CD8-positive, alpha-beta memory T cell (primary cell): ENCODE measurements around the gene CRYBG3. TPM values are rescaled to one million over a fixed set of nuclear protein-coding genes. Genes with fewer than 3 reads are reported as not detected.

ENCODE experiments used
- CTCF ChIA-PET: fragments of 350-600 bp; sonication (Branson Sonifier 250); formaldehyde crosslinking; loops from one replicate; lab custom pipeline; 2021; ENCODE audit warnings: antibody characterized with exemption; lab: Charles Lee
- POLR2A ChIA-PET: fragments of 350-600 bp; sonication (Branson Sonifier 250); formaldehyde crosslinking; loops from one replicate; lab custom pipeline; 2021; ENCODE audit warnings: antibody characterized with exemption; lab: Charles Lee
- DNase-seq, 5 donors: peaks; one replicate each; pipeline versions ENCODE4 v3.0.0 to v3.0.0-alpha.2; 2020 to 2022; ENCODE audit warnings: mixed read lengths in 1 of 5
- H3K27ac ChIP-seq: one replicate; pipeline ENCODE4 v1.7.0; 2013; ENCODE audit warnings: low read depth, mild to moderate bottlenecking, low read length, moderate library complexity
- H3K27me3 ChIP-seq: 2 replicates; pipeline ENCODE4 v1.7.0; 2013; ENCODE audit warnings: low read length, mild to moderate bottlenecking; ENCODE audit not compliant: insufficient read depth, poor library complexity, severe bottlenecking
- H3K36me3 ChIP-seq: 2 replicates; pipeline ENCODE4 v1.7.0; 2013; ENCODE audit warnings: mild to moderate bottlenecking, low read length, moderate library complexity; ENCODE audit not compliant: insufficient read depth
- H3K4me1 ChIP-seq: 2 replicates; pipeline ENCODE4 v1.7.0; 2013; ENCODE audit warnings: mild to moderate bottlenecking, low read length, moderate library complexity; ENCODE audit not compliant: insufficient read depth
- H3K4me3 ChIP-seq: 2 replicates; pipeline ENCODE4 v1.7.0; 2013; ENCODE audit warnings: mild to moderate bottlenecking, low read length
- H3K9me3 ChIP-seq: 2 replicates; pipeline ENCODE4 v1.7.0; 2013; ENCODE audit warnings: mild to moderate bottlenecking, low read length
- H3K27ac Mint-ChIP-seq, 8 donors: one replicate each; pipeline ENCODE4 v1.8.0; 2020 to 2021; ENCODE audit warnings: mixed read lengths in 8 of 8, mild to moderate bottlenecking in 6 of 8, inconsistent platforms in 3 of 8, moderate library complexity in 3 of 8
- H3K27me3 Mint-ChIP-seq, 2 donors: one replicate each; pipeline ENCODE4 v1.8.0; 2020 to 2021; ENCODE audit warnings: mixed read lengths in 2 of 2, mild to moderate bottlenecking in 1 of 2, moderate library complexity in 1 of 2
- H3K36me3 Mint-ChIP-seq, 3 donors: one replicate each; pipeline ENCODE4 v1.8.0; 2020 to 2021; ENCODE audit warnings: mixed read lengths in 3 of 3, inconsistent platforms in 1 of 3, mild to moderate bottlenecking in 1 of 3
- H3K4me1 Mint-ChIP-seq, 3 donors: one replicate each; pipeline ENCODE4 v1.8.0; 2020 to 2021; ENCODE audit warnings: mixed read lengths in 3 of 3, inconsistent platforms in 1 of 3, mild to moderate bottlenecking in 1 of 3
- H3K4me3 Mint-ChIP-seq, 7 donors: one replicate each; pipeline ENCODE4 v1.8.0; 2020 to 2021; ENCODE audit warnings: mixed read lengths in 7 of 7, mild to moderate bottlenecking in 6 of 7, moderate library complexity in 4 of 7, inconsistent platforms in 2 of 7
- H3K9me3 Mint-ChIP-seq, 5 donors: one replicate each; pipeline ENCODE4 v1.8.0; 2020 to 2022; ENCODE audit warnings: mixed read lengths in 5 of 5, mild to moderate bottlenecking in 3 of 5, moderate library complexity in 2 of 5, inconsistent platforms in 1 of 5
- polyA plus RNA-seq: library from polyadenylated mRNA; unstranded; fragments of 300-500 nt; fragmentation: Illumina TruSeq; gene quantifications from one replicate; pipeline ENCODE4 v1.2.3, GENCODE V29; 2021
- total RNA-seq, 2 experiments: library from RNA; stranded (reverse); gene quantifications; one replicate each; pipeline ENCODE4 v1.2.3, GENCODE V29; 2021

The CRYBG3 gene
- total and polyA plus RNA-seq, 3 experiments from 2014 or later: 1.5 to 5.5 (median 4.5) TPM

DNA sequence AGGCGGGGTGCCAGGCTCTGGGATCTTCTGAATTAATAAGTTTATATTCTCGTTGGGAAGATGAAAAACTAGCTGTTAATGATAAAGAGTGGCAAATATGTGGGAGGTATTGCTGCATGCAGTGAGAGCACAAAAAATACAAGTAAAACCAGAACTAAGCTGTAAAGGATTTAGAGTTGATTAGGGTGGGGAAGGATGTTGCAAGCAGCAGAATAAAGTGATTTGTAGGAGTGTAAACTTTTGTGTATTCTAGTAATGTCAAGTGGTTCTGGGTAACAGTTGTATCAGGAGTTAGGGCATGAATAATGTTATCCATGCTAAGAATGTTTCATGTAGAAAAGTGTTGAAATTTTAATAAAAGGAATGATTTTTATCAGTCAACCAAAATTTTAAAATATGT is 18.1 kb downstream of the CRYBG3 start:
- H3K36me3 Mint-ChIP-seq: peaks cover 0 to 4% (median 0%) of the 10 kb centered on the region in 3 donors
- CTCF ChIA-PET: no interaction called here
- POLR2A ChIA-PET: no interaction called here
- H3K4me1 ChIP-seq: no peaks in the 10 kb centered on the region
- no peaks in the 10 kb centered on the region for H3K9me3 Mint-ChIP-seq
- H3K27ac ChIP-seq: no peak overlapping the region
- no peaks in the 10 kb centered on the region for H3K9me3 ChIP-seq
- no peak overlapping the region for H3K4me3 Mint-ChIP-seq
- H3K4me3 ChIP-seq: no peak overlapping the region
- H3K36me3 ChIP-seq: no peaks in the 10 kb centered on the region
- H3K27me3 ChIP-seq: no peaks in the 10 kb centered on the region
- H3K27me3 Mint-ChIP-seq: peaks cover 3 to 9% of the 10 kb centered on the region in 2 donors
- no peak overlapping the region for H3K27ac Mint-ChIP-seq
- DNase-seq: no peak
- H3K4me1 Mint-ChIP-seq: peaks cover 0 to 2% (median 0%) of the 10 kb centered on the region in 3 donors

- DNase-seq: no peak
- H3K36me3 Mint-ChIP-seq: peaks cover 0 to 8% (median 6%) of the 10 kb centered on the region in 3 donors
- CTCF ChIA-PET: no interaction called here
- Histone ChIP-seq H3K4me3 (no peak overlapping the region), H3K4me1 (no peaks in the 10 kb centered on the region), H3K9me3 (no peaks in the 10 kb centered on the region), H3K27me3 (no peaks in the 10 kb centered on the region), H3K27ac (no peak overlapping the region), H3K36me3 (no peaks in the 10 kb centered on the region)
- H3K4me1 Mint-ChIP-seq: peaks cover 0 to 2% (median 0%) of the 10 kb centered on the region in 3 donors
- H3K9me3 Mint-ChIP-seq: no peaks in the 10 kb centered on the region
- H3K27ac Mint-ChIP-seq: no peak overlapping the region
- peaks cover 3 to 4% of the 10 kb centered on the region in 2 donors for H3K27me3 Mint-ChIP-seq
- POLR2A ChIA-PET: no interaction called here
- no peak overlapping the region for H3K4me3 Mint-ChIP-seq
Measured at GRCh38 chr3:97841304-97841703, 19.5 kb downstream of the CRYBG3 start.

DNA sequence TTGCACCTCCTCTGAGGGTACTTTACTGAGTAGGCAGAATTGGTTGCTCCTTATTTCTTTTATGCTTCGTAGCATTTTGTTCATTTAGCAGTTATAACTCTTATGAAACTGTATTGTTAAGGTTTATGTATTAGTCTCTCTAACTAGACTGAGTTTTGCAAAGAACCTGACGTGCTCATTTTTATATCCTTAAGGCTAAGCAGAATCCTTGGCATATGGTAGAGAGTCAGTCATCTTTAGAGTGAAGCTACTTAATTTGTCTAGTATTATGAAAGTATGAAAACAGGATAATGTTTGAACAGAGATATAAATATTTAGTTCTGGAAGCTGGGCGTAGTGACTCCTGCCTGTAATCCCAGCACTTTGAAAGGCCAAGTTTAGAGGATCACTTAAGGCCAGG is 20.1 kb downstream of the CRYBG3 start:
- ChIA-PET CTCF (no interaction called here), POLR2A (no interaction called here)
- peaks cover 2 to 3% of the 10 kb centered on the region in 2 donors for H3K27me3 Mint-ChIP-seq
- Histone ChIP-seq H3K27ac (no peak overlapping the region), H3K36me3 (no peaks in the 10 kb centered on the region), H3K27me3 (no peaks in the 10 kb centered on the region), H3K4me1 (no peaks in the 10 kb centered on the region), H3K4me3 (no peak overlapping the region), H3K9me3 (no peaks in the 10 kb centered on the region)
- no peak for DNase-seq
- peaks cover 1 to 8% (median 6%) of the 10 kb centered on the region in 3 donors for H3K36me3 Mint-ChIP-seq
- no peak overlapping the region for H3K4me3 Mint-ChIP-seq
- peaks cover 0 to 2% (median 0%) of the 10 kb centered on the region in 3 donors for H3K4me1 Mint-ChIP-seq
- H3K9me3 Mint-ChIP-seq: no peaks in the 10 kb centered on the region
- no peak overlapping the region for H3K27ac Mint-ChIP-seq

DNA sequence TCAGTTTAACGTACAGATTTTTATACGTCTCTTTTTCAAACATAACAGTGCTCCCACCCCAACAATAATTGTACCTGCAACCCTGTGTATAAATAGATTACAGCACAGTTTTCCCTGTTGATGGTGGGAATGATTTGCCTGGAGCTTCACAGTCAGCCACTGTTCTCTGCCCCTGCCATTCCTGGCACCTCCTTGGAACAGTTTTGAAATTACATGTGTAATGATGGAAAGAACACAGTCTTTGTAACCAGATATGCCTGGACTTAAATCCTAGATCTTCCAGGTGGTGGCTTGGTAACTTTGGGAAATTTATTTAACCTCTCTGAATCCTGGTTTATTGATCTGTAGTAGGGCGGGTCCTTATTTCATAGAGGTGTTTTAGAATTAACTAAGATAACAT is 27.0 kb downstream of the CRYBG3 start:
- Mint-ChIP-seq H3K36me3 (peaks cover 2 to 17% (median 9%) of the 10 kb centered on the region in 3 donors), H3K9me3 (peaks cover under 1 to 5% (median 2%) of the 10 kb centered on the region in 5 donors), H3K27me3 (peaks cover 0 to 3% of the 10 kb centered on the region in 2 donors), H3K4me3 (no peak overlapping the region), H3K27ac (no peak overlapping the region), H3K4me1 (peaks cover 0 to 2% (median 0%) of the 10 kb centered on the region in 3 donors)
- no peak overlapping the region for H3K27ac ChIP-seq
- no peaks in the 10 kb centered on the region for H3K36me3 ChIP-seq
- H3K27me3 ChIP-seq: no peaks in the 10 kb centered on the region
- H3K4me1 ChIP-seq: no peaks in the 10 kb centered on the region
- ChIA-PET POLR2A (no interaction called here), CTCF (interaction anchor here (0.8 kb wide), 1 partner anchor 174 kb away, joined by 3 read pairs; no protein-coding TSS in a partner anchor)
- H3K9me3 ChIP-seq: no peaks in the 10 kb centered on the region
- no peak for DNase-seq
- H3K4me3 ChIP-seq: no peak overlapping the region

DNA sequence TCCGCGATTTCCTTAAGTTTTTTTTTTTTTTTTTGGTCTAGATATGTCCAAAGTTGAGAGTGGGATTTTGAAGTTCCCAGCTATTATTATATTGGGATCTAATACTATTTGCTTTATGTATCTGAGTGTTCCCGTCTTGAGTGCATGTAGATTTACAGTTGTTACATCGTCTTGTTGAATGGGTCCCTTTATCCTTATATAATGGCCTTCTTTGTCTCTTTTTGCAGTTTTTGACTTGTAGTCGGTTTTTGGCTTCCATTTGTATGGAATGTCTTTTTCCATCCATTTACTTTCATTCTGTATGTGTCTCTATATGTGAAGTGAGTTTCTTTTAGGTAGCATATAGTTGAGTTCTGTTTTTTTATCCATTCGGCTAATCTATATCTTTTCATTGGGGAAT is 35.6 kb downstream of the CRYBG3 start:
- no peak overlapping the region for H3K27ac Mint-ChIP-seq
- peaks cover 0 to 27% (median 1%) of the 10 kb centered on the region in 3 donors for H3K36me3 Mint-ChIP-seq
- Histone ChIP-seq H3K9me3 (no peaks in the 10 kb centered on the region), H3K27me3 (peaks cover 9% of the 10 kb centered on the region), H3K36me3 (no peaks in the 10 kb centered on the region), H3K27ac (no peak overlapping the region), H3K4me1 (no peaks in the 10 kb centered on the region), H3K4me3 (no peak overlapping the region)
- POLR2A ChIA-PET: no interaction called here
- H3K27me3 Mint-ChIP-seq: peaks cover 0 to 11% of the 10 kb centered on the region in 2 donors
- CTCF ChIA-PET: no interaction called here
- H3K4me3 Mint-ChIP-seq: no peak overlapping the region
- H3K4me1 Mint-ChIP-seq: no peaks in the 10 kb centered on the region
- peaks cover 2 to 9% (median 5%) of the 10 kb centered on the region in 5 donors for H3K9me3 Mint-ChIP-seq
- DNase-seq: no peak

DNA sequence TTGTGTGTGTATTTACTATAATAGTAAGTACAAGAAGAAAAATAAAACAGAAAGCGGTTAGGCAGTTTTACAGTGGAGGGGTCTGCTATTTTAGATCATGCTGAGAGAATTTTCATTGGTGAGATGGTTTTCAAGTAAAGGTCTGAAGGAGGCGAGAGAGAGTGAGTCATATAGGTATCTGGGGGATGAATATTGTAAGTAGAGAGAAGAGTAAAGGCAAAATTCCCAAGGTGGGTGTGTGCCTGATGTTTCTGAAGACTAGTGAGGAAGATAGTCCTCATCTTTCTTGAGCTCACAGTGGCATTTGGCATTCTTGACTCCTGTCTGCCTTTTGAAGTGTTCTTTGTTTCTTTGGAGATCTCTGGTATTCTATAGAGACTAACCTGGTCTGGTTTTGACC is 38.6 kb downstream of the CRYBG3 start:
- Histone ChIP-seq H3K4me1 (no peaks in the 10 kb centered on the region), H3K36me3 (no peaks in the 10 kb centered on the region), H3K9me3 (no peaks in the 10 kb centered on the region), H3K4me3 (no peak overlapping the region), H3K27me3 (peaks cover 9% of the 10 kb centered on the region), H3K27ac (no peak overlapping the region)
- ChIA-PET POLR2A (no interaction called here), CTCF (no interaction called here)
- no peak overlapping the region for H3K4me3 Mint-ChIP-seq
- H3K27me3 Mint-ChIP-seq: peaks cover 0 to 11% of the 10 kb centered on the region in 2 donors
- H3K36me3 Mint-ChIP-seq: peaks cover 0 to 16% (median 4%) of the 10 kb centered on the region in 3 donors
- no peak overlapping the region for H3K27ac Mint-ChIP-seq
- H3K4me1 Mint-ChIP-seq: no peaks in the 10 kb centered on the region
- DNase-seq: no peak
- H3K9me3 Mint-ChIP-seq: no peaks in the 10 kb centered on the region

- DNase-seq: no peak
- Mint-ChIP-seq H3K4me3 (no peak overlapping the region), H3K4me1 (no peaks in the 10 kb centered on the region), H3K27ac (no peak overlapping the region), H3K9me3 (no peaks in the 10 kb centered on the region), H3K36me3 (peaks cover 0 to 4% (median 4%) of the 10 kb centered on the region in 3 donors), H3K27me3 (peaks cover 0 to 8% of the 10 kb centered on the region in 2 donors)
- Histone ChIP-seq H3K4me3 (no peak overlapping the region), H3K4me1 (no peaks in the 10 kb centered on the region), H3K36me3 (no peaks in the 10 kb centered on the region), H3K9me3 (no peaks in the 10 kb centered on the region), H3K27me3 (peaks cover 9% of the 10 kb centered on the region), H3K27ac (no peak overlapping the region)
- CTCF ChIA-PET: interaction anchor here (2.0 kb wide), 1 partner anchor 10 kb away, joined by 6 read pairs; no protein-coding TSS in a partner anchor
- POLR2A ChIA-PET: no interaction called here
Measured at GRCh38 chr3:97862582-97862981, 40.8 kb downstream of the CRYBG3 start.

- no peak overlapping the region for H3K27ac ChIP-seq
- no peaks in the 10 kb centered on the region for H3K36me3 ChIP-seq
- H3K27me3 ChIP-seq: peaks cover 9% of the 10 kb centered on the region
- no peaks in the 10 kb centered on the region for H3K4me1 ChIP-seq
- H3K9me3 ChIP-seq: no peaks in the 10 kb centered on the region
- H3K4me1 Mint-ChIP-seq: no peaks in the 10 kb centered on the region
- peaks cover 0 to 8% of the 10 kb centered on the region in 2 donors for H3K27me3 Mint-ChIP-seq
- no peak overlapping the region for H3K4me3 ChIP-seq
- ChIA-PET CTCF (interaction anchor here (1.4 to 2.0 kb wide), 2 partner anchors 9 to 50 kb away, joined by 3 to 6 read pairs; no protein-coding TSS in a partner anchor), POLR2A (no interaction called here)
- peaks cover 0 to 4% (median 0%) of the 10 kb centered on the region in 3 donors for H3K36me3 Mint-ChIP-seq
- DNase-seq: no peak
- H3K9me3 Mint-ChIP-seq: no peaks in the 10 kb centered on the region
- no peak overlapping the region for H3K4me3 Mint-ChIP-seq
- H3K27ac Mint-ChIP-seq: no peak overlapping the region
Measured at GRCh38 chr3:97863031-97863430, 41.2 kb downstream of the CRYBG3 start.
